Measurements from ENCODE around the gene ATG7. TPM values are rescaled to one million over a fixed set of nuclear protein-coding genes. Genes with fewer than 3 reads are reported as not detected.

Gene ATG7
- total RNA-seq, 1 donor = 97.9 TPM

GRCh38 chr3:11312166-11312565 lies 40.0 kb downstream of the ATG7 start:
- no peak overlapping the region for H3K4me3 ChIP-seq (ENCODE audit: low read depth, low read length)
- TF ChIP-seq CTCF (IDR thresholded peaks at IDR 0.05; ENCODE audit: insufficient read depth, low read length) = no peak
- no peak for DNase-seq (ENCODE audit: low read depth)

GRCh38 chr3:11317300-11317699 lies 45.1 kb downstream of the ATG7 start:
- no peak overlapping the region for H3K4me3 ChIP-seq (ENCODE audit: low read depth, low read length)
- no peak for DNase-seq (ENCODE audit: low read depth)
- TF ChIP-seq CTCF (IDR thresholded peaks at IDR 0.05; ENCODE audit: insufficient read depth, low read length) = no peak

- TF ChIP-seq CTCF (IDR thresholded peaks at IDR 0.05; ENCODE audit: insufficient read depth, low read length) = no peak
- DNase-seq (ENCODE audit: low read depth) = no peak
- no peak overlapping the region for H3K4me3 ChIP-seq (ENCODE audit: low read depth, low read length)
Observed at GRCh38 chr3:11322931-11323330, 50.7 kb downstream of the ATG7 start.

- H3K4me3 ChIP-seq (ENCODE audit: low read depth, low read length) = no peak overlapping the region
- peak; percentile 82 for DNase-seq (ENCODE audit: low read depth)
- TF ChIP-seq CTCF (IDR thresholded peaks at IDR 0.05; ENCODE audit: insufficient read depth, low read length) = no peak
Observed at GRCh38 chr3:11323813-11324212, 51.6 kb downstream of the ATG7 start.

GRCh38 chr3:11327619-11328018 lies 55.4 kb downstream of the ATG7 start:
- DNase-seq (ENCODE audit: low read depth) = no peak
- no peak for TF ChIP-seq CTCF (IDR thresholded peaks at IDR 0.05; ENCODE audit: insufficient read depth, low read length)
- no peak overlapping the region for H3K4me3 ChIP-seq (ENCODE audit: low read depth, low read length)

GRCh38 chr3:11328196-11328945 lies 56.2 kb downstream of the ATG7 start:
- no peak for DNase-seq (ENCODE audit: low read depth)
- TF ChIP-seq CTCF (IDR thresholded peaks at IDR 0.05; ENCODE audit: insufficient read depth, low read length) = no peak
- no peak overlapping the region for H3K4me3 ChIP-seq (ENCODE audit: low read depth, low read length)

GRCh38 chr3:11329777-11330176 lies 57.6 kb downstream of the ATG7 start:
- H3K4me3 ChIP-seq (ENCODE audit: low read depth, low read length) = no peak overlapping the region
- DNase-seq (ENCODE audit: low read depth) = no peak
- no peak for TF ChIP-seq CTCF (IDR thresholded peaks at IDR 0.05; ENCODE audit: insufficient read depth, low read length)
